Frontal cortex (tissue), 4 donors: ENCODE measurements around the gene ST3GAL4. TPM values are rescaled to one million over a fixed set of nuclear protein-coding genes. Genes with fewer than 3 reads are reported as not detected.
"Not testable (repeated sequence)": the region's sequence is repeated elsewhere in the genome, so short reads cannot be mapped to it uniquely, and the experiment has no call there.

ENCODE experiments used
- DNase-seq, 2 donors: peaks; one replicate each; pipeline ENCODE4 v3.0.0; 2012; ENCODE audit warnings: low spot score in 2 of 2
- FAIRE-seq: peaks from 2 replicates; lab custom pipeline; 2012; peaks lifted over from hg19 to GRCh38; lab: Jason Lieb, UNC
- total RNA-seq: library from RNA; depleted of rRNA; stranded (reverse); fragments of >200 nt; gene quantifications from one replicate; pipeline ENCODE4 v1.2.3, GENCODE V29; 2014
- donor health status: control.
- donor health status: control.
- donor health status: control.

Gene ST3GAL4, protein sequence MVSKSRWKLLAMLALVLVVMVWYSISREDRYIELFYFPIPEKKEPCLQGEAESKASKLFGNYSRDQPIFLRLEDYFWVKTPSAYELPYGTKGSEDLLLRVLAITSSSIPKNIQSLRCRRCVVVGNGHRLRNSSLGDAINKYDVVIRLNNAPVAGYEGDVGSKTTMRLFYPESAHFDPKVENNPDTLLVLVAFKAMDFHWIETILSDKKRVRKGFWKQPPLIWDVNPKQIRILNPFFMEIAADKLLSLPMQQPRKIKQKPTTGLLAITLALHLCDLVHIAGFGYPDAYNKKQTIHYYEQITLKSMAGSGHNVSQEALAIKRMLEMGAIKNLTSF
- total RNA-seq: 15.9 TPM

DNA sequence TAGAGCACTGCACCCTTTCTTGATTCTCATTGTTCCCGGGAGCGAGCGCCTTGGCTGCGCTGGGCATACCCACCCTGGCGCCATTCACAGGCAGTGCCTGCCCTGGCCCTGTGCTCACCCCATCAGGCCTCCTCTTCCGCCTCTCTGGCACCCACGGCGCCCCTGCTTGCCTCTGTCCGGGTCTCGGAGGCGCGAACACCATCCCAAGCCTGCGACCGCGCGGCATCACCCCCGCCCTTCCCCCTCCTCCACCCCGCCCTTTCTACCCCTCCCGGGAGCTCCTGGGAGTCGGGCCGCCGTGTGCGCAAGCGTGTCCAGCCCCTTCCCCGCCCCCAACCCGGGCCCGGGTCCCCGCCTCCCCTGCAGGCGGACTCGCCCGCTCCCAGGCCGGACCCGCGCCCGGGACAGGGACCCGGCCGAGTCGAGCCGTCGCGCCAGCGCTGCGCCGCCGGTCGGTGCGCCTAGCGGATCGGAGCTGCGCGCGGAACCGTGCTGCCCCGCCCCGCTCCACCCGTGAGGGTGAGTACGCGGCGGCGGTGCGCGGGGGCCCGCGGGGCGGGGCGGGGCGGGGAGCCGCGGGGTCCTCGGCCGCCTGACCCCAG lies at the start of gene ST3GAL4:
ST3GAL4 (plus strand) TSS at position 363 of the 602 bp plus-strand sequence. CDS start 50,470 bp downstream, outside the sequence.
- FAIRE-seq (no peak), DNase-seq (peak; percentile 89 to 91)

DNA sequence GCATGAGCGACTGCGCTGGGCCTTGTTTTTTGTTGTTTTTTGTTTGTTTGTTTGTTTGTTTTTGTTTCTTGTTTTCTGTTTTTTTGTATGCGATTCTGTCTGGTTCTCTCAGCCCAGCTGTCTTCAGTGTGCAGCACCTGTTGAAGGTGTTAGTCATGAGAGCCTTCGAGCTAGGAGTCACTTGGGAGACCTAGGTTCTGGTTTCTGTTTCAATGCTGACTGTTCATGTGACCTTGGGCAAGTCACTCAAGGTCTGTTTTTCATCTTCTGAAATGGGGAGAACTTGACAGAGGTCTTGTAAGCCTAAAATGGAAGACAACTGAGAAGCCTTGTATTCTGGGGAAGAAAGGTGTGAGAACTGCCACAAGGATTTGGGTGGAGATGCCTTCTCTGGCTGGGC lies 49.8 kb upstream of the ST3GAL4 start:
- DNase-seq (no peak), FAIRE-seq (no peak)

DNA sequence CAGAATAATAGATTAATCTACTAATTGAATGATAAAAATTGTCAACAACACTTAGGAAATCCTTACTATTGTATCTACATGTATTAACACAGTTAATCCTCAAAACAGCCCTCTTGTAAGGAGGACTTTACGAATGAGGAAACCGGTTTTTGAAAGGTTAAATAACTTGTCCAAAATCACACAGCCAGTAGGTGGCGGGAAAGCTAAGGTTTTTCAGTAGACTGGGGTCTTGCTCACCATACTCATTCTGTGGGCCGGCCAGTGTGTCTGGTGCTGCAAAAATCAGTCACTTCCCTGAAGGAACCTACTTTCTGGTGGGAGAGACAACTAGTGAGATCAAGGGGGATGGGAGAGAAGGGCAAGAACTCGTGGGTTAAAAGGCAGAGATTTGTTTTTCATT lies 47.8 kb upstream of the ST3GAL4 start:
- DNase-seq: no peak
- no peak for FAIRE-seq

DNA sequence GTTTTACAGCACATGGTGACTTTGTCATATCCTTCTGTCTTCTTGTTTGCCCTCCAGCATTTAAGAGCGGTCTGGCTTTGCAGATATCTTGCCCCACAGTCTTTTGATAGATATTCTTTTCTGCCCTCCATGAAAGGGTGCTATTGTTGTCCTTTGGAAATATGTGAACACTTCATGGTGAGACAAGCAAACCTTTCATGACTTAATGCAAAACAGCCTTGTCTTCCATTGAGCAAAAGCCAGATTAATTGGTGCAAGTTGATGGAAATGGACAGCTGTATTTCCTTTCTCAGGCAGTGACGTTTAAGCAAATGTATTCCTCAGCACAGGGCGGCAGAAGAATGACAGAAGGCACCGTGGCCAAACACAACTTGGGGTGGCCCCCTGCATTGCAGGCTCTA lies 47.2 kb upstream of the ST3GAL4 start:
- no peak for DNase-seq

DNA sequence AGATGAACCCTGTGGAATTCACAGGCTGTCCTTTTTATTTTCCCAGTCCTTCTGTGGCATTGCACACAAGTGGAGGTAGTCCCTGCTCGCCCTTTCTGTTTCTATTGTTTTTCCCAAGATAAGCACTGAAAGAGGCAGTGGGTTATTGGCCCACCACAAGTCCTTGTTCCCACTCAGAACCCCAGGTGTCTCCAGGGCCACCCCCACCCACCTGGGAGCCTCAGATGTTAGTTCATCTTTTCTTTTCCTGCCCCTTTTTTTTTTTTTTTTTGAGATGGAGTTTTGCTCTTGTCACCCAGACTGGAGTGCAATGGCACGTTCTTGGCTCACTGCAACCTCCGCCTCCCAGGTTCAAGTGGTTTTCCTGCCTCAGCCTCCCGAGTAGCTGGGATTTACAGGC lies 46.7 kb upstream of the ST3GAL4 start:
- not testable (repeated sequence) for FAIRE-seq, DNase-seq

More for the DNA sequence above, 47.2 kb upstream of the ST3GAL4 start:
- FAIRE-seq: no peak

DNA sequence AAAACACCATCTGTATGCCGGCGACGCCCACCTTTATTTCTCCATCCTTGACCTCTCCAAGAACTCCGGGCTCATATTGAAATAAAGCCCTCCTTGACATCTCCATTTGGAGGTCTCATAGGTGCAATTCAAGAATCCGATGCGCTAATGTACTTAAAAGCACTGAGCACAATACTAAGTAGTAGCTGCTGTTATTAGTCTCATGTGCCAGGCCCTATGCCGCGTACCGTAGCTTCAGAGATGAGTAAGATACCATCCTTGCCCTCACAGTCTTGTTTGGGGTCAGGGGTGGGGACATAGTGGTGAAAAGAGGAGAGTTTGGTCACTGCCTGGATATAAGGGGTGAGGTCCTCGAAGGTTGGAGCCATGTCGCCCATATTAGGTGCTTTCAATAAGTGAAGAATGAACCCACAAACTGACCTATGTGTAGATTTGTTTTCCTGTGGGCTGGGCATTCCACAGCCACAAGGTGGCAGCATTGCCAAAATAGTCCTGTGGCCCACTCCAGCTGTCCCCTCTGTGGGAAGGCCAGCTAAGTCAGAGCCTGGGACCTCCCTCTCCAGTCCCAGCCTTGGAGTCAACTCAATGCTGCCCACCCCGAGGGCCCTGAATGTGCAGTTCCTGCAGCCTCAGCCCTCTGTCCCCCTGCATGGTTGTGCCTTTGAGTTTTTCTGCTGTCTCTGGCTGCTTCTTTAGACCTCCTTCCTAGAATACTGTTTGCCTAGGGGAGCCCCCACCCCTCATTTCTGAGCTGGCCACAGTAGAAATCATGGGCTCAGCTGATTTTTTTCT lies 45.1 kb upstream of the ST3GAL4 start:
- no peak for FAIRE-seq
- DNase-seq: peak; percentile 61 to 70

DNA sequence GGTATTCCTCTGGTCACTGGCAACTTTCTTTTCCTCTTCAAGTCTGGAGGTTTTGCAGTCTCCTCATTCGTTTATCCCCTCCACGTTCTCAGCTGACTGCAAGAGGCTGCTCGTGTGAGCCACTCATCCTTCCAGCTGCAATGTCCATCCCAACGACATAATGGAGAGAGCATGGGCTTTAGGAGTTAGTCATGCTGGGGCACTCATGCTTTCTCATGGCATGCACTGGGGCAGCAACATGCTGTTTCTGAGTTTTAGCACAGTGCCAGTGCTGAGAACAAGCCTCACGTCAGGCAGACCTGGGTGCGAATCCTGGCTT lies 44.5 kb upstream of the ST3GAL4 start:
- FAIRE-seq: no peak
- DNase-seq: no peak

DNA sequence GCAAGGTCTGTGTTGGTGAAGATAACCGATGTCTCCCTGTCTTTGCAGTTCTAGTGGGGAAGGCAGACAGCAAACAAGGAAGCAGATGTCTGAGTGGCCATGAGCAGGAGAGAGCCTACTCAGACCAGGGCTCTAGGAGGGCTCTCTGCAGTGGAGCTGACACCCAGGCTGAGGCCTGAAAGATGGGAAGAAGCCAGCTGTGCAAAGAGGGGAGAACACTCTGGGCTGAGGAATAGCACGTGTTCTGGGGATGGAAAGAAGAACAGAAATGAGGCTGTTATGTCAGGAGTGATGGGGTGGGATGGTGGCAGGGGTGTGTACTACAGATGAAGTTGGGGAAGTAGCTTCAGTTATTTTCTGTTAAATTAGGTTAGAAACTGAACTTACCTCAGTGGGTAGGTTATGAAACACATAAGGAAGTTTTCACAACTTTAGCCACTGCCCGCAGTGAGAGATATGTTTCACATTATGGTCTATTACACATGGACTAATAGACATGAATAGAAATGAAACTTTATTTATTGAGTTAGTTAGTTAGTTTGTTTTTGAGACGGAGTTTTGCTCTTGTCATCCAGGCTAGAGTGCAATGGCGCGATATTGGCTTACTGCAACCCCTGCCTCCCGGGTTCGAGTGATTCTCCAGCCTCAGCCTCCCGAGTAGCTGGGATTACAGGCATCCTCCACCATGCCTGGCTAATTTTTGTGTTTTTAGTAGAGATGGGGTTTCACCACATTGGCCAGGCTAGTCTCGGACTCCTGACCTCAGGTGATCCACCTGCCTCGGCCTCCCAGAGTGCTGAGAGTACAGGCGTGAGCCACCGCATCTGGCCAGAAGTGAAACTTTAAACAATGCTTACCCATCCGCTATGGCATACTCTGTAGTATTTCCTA lies 43.8 kb upstream of the ST3GAL4 start:
- no peak for FAIRE-seq
- DNase-seq: no peak

DNA sequence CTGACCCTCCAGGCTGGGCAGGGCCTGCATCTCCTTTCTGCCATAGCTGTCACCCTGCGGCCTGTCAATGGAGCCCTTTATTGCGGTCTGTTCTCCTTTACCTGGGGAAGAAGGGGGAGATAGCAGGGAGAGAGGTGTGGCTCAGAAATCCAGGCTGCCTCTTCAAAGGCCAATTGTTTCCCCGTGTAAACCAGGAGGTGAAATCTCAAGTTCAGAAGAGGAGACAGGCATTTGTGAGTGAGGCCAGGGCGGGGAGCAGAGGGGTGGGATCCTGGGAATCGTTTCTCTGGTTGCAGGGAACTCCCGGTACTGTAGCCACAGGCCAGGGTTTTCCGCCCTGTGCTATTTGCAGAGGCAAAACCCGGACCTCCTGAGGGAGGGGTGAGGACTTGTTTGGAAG lies 42.5 kb upstream of the ST3GAL4 start:
- no peak for DNase-seq

DNA sequence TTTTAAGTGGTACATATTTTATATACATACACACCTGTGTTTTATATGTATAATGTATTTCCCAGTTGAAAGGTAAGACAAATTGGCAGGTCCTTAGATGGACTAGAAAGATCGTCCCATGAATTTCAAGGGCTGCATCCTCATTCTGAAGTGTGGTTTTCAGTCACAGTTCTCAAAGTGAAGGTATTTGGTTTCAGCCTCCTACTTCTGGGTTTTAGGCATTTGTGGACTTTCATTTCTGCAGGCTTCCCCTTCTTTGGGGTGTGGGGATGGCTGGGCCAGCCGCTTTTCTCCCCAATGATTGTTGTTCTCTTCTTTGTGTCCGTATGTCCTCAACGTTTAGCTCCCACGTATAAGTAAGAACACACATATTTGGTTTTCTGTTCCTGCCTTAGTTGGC lies 41.7 kb upstream of the ST3GAL4 start:
- DNase-seq: no peak
- no peak for FAIRE-seq

More for the DNA sequence above, 42.5 kb upstream of the ST3GAL4 start:
- no peak for FAIRE-seq

DNA sequence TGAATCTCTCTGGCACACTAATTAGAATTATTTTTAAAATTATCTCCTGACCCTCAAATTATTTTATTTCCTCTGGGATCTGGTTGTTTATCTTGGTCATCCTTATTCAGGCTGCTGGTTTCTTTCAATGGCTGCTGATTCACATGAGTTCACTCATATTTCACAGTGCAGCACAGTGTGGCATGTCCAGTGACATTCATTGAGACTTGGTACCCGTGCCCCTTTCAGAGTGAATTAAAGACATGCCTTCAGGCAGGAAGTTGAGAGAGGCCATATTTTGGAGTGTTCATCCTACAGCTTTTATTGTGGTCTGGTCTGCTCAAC lies 38.1 kb upstream of the ST3GAL4 start:
- FAIRE-seq: no peak
- no peak for DNase-seq

DNA sequence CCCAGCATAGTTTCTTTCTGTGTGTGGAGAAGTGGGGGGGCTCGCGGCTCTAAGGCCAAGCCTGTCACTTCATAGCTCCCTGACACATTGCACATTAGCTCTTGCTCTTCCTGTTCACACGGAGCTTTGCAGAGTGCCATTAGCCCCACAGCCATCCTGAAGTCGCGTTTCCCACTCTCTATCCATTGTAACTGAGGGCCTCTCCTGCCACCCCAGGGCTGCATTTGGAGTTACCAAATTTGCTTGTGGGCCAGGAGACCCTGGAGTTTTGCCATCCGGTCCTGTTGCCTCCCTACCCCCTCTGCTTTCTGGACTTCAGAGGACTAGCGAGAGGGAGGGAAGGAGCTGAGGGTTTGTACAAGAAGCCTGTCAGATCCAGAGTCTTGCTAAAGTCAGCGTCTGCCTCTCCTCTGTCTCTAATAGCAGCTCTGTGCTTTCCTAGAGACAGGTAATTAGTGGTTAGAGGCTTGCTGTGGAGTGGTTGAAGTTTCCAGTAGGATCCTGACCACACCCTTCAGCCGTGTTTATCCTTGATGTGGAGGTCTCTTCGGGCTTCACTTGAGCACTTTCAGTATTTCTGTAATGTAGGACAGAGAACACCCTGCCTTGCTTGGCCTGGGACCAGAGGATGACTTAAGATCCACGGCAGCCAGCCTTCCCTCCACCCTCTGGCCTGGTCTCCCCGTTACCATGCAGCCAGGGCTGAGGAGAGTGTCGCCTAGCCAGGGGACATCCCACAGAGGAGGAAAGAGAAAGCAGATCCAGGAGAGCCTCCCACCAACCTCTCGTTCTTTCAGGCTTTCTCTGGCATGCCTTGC lies 37.5 kb upstream of the ST3GAL4 start:
- no peak for FAIRE-seq
- DNase-seq: no peak

DNA sequence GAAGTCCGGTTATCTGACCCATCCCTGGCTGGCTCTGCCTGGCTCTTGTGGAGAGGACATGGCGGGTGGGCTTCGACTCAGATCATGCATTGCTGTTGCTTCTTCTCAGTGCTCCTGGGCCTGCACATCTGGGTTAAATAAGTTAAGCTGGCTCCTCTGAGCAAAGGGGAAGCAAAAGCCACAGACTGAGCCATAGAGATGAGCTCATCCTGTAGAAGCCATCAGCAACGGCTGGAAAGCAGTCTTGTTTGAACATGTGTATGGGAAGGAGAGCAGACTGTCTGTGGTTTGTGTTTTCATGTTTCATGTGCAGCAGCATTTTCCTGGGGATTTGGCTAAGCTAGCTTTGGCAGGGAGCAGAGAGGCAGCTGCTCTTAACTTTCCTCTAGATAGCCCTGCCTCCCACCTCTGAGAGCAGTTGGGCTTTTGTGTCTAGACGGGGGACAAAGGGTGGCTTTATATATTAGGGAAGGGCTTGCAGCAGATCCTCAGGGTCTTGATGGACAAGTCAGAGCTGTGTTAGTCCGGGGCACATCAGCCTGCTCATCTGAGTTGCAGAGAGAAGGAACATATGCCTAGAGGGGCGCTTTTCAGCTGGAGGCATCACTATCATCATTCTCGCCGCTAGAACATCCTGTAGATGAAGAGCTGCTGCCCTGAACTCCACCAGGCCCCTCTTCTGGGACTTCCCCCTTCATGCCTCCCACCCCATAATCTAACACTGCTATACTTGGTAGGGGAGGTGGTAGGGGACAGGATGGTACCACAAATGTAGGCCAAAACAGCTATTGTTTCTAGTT lies 36.7 kb upstream of the ST3GAL4 start:
- no peak for DNase-seq
- no peak for FAIRE-seq

DNA sequence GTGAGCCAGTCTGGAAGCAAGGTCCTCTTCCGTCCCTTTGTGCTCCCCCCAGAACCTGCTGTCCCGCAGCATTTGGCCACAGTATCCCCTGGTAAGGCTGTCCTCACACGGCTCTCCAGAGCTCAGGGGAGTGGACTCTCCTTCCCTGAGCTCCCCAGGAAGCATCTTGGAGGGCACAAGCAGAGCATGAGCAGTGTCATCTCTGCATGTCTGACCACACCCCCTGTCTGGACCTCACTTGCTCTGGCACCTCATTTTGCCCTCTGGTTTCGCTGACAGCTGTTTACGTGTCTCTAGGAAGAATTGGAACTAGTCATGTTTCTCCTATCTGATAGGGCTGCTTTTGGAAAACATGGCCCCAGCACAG lies 36.1 kb upstream of the ST3GAL4 start:
- DNase-seq: no peak

DNA sequence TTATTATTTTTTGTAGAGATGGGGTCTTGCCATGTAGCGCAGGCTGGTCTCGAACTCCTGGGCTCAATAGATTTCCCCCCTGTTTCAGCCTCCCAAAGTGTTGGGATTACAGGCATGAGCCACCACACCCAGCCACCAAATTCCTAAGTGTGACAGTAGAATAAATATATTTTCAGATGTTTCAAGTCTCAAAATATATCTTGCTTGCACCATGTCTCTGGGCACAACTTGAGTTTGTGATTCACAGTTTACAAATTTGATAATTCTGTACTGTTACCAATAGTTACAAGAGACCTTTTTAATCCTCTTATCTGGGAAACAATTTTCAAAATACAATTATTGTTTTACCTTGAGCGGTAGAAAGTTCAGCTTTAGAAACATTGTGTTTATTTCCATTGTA lies 32.5 kb upstream of the ST3GAL4 start:
- FAIRE-seq: no peak
- DNase-seq: no peak

More for the DNA sequence above, 36.1 kb upstream of the ST3GAL4 start:
- FAIRE-seq: no peak

DNA sequence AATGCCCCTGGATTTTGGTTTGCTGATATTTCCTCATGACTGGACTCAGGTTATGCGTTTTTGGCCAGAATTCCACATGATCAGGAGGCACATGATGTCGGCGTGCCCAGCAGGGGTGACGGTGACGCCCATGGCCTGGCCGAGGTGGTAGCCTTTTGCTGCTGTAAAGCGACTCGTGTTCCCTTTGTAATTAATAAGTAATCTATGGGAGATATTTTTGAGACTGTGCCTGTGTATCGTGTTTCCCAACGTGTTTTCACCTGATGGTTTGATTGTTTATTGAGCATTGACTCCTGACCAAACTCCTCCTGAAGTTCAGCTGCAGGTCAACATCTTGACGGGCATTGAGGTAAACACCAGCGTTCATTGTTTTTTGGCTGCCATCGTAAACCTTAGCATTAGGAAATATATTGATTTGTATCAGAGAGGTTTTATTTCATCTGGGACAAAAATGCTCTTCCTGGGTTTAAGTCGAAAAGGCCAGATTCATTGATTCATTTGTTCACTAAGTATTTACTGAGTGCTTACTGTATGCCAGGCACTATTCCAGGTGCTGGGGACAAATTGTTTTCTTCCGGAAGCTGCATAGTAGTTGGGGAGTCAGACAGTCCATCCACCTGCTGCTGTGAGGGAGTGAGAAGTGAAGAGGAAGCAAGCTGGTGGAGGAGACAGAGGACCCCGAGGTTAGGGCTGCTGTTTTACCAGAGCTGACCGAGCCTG lies 28.0 kb upstream of the ST3GAL4 start:
- FAIRE-seq (no peak), DNase-seq (no peak)

DNA sequence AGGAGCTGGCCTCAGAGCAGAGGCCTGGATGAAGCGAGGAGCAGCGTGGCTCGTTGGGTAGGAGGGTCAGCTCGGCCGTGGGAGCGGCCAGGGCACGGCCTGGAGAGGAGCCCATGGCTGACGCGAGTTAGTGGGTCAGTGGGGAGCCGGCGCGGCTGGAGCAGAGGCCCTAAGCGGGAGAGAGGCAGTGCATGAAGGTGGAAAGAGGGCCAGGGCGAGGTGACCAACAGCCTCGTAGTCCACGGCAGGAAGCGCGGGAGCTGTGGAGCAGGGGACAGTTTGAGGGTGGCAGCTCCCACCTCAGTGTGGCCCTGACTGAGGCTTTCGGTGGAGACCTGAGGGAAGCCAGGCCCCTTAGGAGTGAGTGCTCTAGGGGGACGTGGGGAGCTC lies 27.5 kb upstream of the ST3GAL4 start:
- DNase-seq: no peak

DNA sequence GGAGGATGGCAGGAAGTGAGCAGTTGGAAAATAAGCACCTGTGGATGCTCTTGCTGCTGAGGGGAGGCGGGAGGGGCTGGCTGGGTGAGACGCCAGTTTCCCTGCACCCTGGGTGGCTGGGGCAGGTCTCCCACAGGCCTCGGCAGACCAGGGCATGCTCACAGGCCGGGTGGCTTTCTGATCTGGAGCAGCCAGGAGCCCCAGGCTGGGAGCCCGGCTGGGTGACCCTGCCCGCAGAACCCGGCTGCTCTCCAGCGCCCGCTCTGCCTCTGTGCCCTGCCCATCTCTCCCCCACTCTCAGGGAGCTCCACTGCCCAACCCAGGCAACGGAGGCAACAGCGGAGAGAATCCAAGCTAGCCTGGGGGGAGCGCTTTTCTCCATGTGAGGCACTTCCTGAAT lies 27.0 kb upstream of the ST3GAL4 start:
- DNase-seq: no peak
- FAIRE-seq: no peak

More for the DNA sequence above, 27.5 kb upstream of the ST3GAL4 start:
- no peak for FAIRE-seq
